GM21723 (cell line): ENCODE results near the gene GLOD4.

Source experiments
- ATAC-seq: cut with Tn5 transposase; IDR thresholded peaks from one replicate; pipeline ENCODE4 v1.9.1; 2021; ENCODE audit warnings: mild to moderate bottlenecking, moderate library complexity; ENCODE audit not compliant: unreplicated experiment

The GLOD4 gene

GRCh38 chr17:744937-745336 is 37.1 kb downstream of the GLOD4 start:
- ATAC-seq = no peak

DNA sequence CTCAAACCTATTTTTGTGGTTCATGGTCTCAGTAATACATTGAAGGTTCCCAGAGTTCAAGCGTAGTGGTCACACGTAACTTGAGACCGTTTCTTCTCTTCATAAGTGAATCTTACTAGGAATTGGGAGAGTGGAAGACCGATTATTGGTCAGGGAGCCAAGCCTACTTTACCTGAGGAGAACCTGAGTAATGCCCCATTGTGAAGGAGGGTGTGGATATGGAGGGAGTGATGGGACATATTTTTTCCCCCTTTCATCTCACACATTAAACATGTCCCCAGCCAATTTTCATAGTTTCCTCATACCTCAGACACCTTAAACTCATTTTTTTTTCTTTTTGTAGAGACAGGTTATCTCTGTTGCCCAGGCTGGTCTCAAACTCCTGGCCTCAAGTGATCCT is 38.9 kb downstream of the GLOD4 start:
- no peak for ATAC-seq

DNA sequence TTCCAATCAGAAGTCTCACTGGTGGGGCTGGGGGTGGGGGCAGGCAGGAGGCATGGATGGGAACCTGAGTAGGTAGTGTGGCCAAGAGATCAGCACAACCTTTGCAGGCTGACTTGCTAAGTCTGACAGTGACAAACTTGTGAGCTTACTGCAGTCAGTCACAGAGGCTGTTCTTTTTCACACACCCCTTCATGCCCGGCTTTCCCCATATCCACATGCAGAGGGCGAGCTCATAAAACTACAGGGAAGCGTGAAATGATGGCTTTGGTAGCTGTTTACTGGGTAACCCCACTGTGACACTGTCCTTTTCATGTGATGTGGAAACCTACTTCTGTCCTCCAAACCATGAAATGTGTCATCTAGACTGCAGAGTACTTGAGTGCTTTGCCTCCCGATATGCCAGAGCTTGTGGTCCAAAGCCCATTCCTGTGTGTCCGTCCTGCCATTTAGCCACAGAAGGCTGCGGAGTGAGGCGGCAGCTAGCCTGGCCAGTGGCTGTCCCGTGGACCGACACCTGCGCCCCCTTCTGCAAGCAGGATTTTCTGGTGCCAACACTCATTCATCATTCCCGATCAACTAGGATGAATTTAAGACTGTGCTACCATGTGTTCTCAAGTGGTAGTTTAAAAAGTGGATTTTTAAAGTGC is 39.8 kb downstream of the GLOD4 start:
- ATAC-seq = no peak

DNA sequence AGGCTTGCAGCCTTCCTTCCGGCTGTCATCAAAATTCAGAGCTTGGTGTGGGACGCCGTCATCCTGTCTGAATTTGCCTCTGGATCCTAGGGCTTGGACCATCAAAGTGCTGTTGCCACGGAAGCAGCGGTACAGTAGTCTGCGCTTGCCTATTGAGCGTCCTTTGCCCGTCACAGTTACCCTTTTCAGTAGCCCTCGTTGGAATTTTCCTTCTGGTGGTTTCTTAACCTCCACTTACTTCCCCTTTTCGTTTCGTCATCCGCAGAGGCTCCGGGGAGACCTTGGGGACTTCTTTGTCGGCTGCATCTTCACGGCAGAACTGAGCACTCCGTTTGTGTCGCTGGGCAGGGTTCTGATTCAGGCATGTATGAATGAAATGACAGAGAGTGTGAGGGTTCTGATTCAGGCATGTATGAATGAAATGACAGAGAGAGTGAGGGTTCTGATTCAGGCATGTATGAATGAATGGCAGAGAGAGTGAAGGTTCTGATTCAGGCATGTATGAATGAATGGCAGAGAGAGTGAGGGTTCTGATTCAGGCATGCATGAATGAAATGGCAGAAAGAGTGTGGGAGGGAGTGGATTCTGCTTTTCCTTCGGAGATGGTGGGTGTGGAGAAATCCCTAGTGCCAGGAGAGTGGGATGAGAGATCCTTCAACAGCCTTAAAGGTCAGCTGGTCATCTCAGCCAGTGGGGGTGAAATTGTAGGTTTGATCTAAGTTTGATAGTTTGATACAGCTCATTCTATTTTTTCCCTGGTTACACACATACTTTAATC is 41.7 kb downstream of the GLOD4 start:
- ATAC-seq = peak; percentile 79

DNA sequence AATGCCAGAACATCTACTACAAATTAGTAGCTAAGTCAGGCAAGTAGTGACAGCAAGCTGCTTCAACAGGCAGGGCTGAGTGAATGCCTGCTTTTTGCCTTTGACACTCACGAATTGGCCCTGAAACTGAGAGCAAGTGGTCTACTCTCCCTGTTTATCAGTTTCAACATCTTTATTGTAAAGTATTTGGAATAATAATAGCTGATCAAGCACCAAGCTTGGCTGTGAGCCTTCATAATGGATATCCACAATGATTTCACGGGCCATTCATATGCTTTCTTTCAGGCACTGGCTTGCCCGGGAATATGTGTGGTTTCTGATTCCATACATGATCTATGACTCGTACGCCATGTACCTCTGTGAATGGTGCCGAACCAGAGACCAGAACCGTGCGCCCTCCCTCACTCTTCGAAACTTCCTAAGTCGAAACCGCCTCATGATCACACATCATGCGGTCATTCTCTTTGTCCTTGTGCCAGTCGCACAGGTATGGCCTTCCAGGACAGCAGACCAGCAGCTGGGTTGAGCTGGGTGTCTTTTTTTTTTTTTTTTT is 44.4 kb downstream of the GLOD4 start:
- no peak for ATAC-seq

- ATAC-seq = no peak
Observed at GRCh38 chr17:733743-734142, 48.3 kb downstream of the GLOD4 start.

DNA sequence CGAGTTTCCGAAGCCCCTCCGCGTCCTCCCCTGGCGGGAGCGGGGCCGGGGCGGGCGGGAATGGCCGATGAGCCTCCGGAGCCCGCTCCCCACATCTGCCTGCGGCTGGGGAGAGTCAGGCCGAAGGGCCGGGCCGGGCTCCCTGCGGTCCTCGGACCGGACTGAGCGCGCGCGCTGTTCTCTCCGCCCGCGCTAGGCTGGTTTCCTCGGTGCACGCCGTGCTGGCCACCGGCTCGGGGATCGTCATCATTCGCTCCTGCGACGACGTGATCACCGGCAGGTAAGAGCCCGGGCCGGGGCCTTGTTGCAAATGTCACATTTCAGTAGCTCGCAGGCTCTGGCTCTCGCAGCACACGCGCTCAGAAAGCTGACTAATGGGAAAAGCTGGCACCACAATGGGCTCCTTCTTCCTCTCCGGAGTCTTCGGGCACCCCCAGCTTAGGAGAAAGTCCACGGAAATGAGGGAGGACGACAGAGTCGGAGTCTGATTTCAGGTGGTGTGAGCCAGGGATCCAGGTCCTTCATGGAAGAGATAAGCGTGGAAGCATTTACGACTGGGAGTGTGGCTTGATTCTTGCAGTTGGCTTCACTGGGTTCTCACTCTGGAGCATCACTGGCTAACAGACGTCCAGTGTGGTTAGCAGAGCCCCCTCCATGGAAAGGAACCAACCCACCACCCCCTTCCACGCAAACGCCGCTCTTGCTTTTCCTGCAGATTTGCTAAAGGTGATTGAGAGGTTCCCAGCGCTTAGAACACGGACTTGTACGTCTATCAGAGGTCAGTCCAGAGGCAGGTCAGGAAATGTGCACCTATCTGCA is 49.0 kb downstream of the GLOD4 start:
- peak; percentile 39 for ATAC-seq

DNA sequence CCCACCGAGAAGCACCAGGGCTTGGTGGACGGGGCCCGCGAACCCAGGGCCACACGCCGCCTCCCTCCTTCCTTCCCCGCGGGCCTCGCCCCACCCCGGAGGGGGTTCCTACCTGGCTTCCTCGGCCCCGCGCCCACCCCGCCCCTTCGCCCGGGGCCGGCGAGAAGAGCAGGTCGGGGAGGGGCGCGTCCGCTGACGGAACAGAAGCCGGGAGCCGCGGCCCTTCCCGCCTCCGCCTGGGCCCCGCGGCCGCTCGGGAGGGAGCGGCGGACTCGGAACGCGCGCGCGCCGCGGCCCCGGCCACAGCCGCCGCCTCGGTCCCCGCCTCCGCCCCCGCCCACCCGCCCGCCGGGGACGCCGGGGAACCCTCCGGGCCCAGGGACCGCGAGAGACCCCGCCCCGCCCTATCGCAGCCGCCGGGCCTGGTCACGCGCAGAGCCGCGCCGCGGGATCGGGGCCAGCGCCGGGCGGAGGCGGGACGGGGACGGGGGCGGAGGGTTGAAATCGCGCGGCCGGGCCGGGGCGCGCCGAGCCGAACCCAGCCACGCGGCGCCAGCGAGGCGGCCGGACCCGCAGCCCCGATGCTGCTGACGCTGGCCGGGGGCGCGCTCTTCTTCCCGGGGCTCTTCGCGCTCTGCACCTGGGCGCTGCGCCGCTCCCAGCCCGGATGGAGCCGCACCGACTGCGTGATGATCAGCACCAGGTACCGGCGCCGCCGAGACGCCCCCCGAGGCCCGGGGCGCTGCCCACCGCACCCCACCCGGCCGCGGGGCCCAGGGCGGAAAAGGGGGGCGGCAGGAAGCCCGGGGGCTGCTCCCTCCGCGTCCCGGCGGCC is 49.8 kb downstream of the GLOD4 start, which contains the start of gene TLCD3A:
Gene TLCD3A (plus strand): TSS at position 530 of the 835 bp plus-strand sequence. CDS start 52 bp downstream, at position 582.
- ATAC-seq = peak; percentile 61

GRCh38 chr17:731644-732066 is 50.4 kb downstream of the GLOD4 start:
- no peak for ATAC-seq

DNA sequence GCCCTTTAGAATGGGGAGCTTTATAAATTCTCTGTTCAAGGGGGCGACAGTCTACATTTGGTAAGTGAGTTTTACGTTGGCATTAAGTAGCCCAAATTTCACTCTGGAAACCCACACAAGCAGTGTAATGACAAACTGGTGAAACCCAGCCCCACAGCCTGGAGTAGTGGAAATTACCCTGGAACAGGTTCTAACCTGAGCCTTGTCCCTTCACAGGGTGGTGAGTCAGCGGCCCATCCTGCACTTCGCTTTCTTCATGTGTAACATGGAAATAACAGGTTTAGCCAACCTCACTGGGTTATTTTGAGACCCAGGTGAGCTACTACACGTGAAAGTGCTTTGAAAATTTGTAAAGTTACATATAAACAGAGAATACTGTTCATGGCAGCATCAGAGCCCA is 53.2 kb downstream of the GLOD4 start:
- no peak for ATAC-seq

GRCh38 chr17:726271-726919 is 55.7 kb downstream of the GLOD4 start:
- ATAC-seq = no peak

GRCh38 chr17:725746-726145 is 56.3 kb downstream of the GLOD4 start:
- ATAC-seq = no peak

DNA sequence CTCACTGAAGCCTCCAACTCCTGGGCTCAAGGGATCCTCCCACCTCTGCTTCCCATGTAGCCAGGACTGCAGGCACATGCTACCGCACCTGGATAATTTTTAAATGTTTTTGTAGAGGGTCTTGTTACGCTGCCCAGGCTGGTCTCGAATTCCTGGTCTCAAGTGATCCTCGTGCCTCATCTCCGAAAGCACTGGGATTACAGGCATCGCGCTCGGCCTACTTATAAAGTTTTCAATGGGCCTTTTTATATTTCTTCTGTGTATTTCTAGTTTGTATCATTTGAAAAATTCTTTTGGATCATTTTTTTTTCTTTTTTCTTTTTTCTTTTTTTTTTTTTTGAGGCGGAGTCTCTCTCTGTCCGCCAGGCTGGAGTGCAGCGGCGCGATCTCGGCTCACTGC is 57.0 kb downstream of the GLOD4 start:
- ATAC-seq = no peak

GRCh38 chr17:721540-721937 is 60.5 kb downstream of the GLOD4 start:
- no peak for ATAC-seq

DNA sequence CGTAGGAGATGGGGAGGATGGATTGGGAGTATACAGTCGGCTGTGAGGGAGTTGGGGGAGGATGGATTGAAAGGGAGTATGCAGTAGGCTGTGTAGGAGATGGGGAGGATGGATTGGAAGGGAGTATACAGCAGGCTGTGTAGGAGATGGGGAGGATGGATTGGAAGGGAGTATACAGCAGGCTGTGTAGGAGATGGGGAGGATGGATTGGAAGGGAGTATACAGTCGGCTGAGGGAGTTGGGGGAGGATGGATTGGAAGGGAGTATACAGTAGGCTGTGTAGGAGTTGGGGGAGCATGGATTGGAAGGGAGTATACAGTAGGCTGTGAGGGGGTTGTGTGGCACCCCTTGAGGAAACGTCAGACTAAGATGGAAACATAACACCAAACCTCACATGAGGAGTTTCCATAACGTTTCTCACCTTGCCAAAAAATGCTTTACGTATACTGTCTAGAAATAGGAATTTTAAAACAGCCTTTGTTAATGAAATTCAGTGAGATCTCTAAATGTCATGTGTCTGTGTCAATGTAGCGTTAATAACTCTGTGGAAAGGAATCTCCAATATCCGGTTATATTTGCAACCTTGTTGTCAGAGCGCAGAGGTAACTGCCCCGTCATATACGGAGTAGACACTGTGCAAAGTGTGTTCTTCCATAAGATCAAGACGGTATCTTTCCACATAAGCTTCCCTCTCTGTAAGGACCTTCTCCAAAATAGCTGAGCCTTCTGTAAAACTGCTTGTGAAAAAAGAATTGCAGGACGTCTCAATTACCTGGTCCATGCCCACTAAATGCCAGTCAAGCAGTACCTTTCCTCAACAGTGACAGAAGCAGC is 61.2 kb downstream of the GLOD4 start:
- no peak for ATAC-seq

DNA sequence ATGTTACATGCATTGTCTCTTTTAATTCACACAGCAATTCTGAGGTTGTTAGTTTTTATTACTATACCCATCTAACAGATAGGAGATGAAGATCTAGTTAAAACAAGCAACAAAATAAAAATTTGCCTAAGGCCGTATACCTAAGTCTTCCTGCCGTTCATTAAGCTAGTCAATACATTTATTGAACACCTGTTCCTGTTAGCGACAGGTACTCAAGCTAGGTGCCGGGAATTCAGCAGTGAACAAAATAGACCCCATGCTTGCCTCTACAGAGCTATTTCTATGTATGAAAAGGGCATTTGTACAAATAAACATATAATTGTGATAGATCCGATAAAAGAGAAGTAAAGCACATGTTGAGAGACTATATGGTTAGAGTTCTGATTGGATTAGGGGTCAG is 64.0 kb downstream of the GLOD4 start:
- ATAC-seq = no peak
